H54 (cell line): Measurements from ENCODE around the gene CHST15.

Source experiments
- DNase-seq: peaks from one replicate; pipeline ENCODE4 v3.0.0; 2011; ENCODE audit warnings: low spot score, mixed read lengths; ENCODE audit not compliant: insufficient read length
- FAIRE-seq: peaks from 3 replicates; lab custom pipeline; 2011; peaks lifted over from hg19 to GRCh38; lab: Jason Lieb, UNC
- POLR2A ChIP-seq: IDR thresholded peaks from 2 replicates; pipeline ENCODE4 v1.6.1; 2011; ENCODE audit warnings: low read depth, mild to moderate bottlenecking, low read length

The CHST15 gene

GRCh38 chr10:123997013-123997412, 96.4 kb downstream of the CHST15 start:
- DNase-seq (no peak), FAIRE-seq (no peak)
- no peak for TF ChIP-seq POLR2A

- FAIRE-seq (no peak), DNase-seq (no peak)
- no peak for TF ChIP-seq POLR2A
Measured at GRCh38 chr10:123996302-123996701, 97.1 kb downstream of the CHST15 start.

- no peak for FAIRE-seq
- DNase-seq: peak; percentile 73
Measured at GRCh38 chr10:123995461-123996131, 97.8 kb downstream of the CHST15 start.

GRCh38 chr10:123995082-123995460, 98.3 kb downstream of the CHST15 start:
- TF ChIP-seq POLR2A: no peak
- DNase-seq (no peak), FAIRE-seq (no peak)

More at GRCh38 chr10:123995461-123996131, 97.8 kb downstream of the CHST15 start:
- no peak for TF ChIP-seq POLR2A

- TF ChIP-seq POLR2A: no peak
- DNase-seq: peak; percentile 90
- no peak for FAIRE-seq
Measured at GRCh38 chr10:123994417-123995081, 98.8 kb downstream of the CHST15 start.

- no peak for TF ChIP-seq POLR2A
- DNase-seq (no peak), FAIRE-seq (no peak)
Measured at GRCh38 chr10:123993534-123994416, 99.6 kb downstream of the CHST15 start.

GRCh38 chr10:123991611-123992570, 101.5 kb downstream of the CHST15 start:
- DNase-seq (no peak), FAIRE-seq (no peak)
- no peak for TF ChIP-seq POLR2A

GRCh38 chr10:123990889-123991288, 102.5 kb downstream of the CHST15 start:
- FAIRE-seq (no peak), DNase-seq (no peak)
- no peak for TF ChIP-seq POLR2A

- DNase-seq: no peak
- TF ChIP-seq POLR2A: no peak
- no peak for FAIRE-seq
Measured at GRCh38 chr10:123988694-123989093, 104.7 kb downstream of the CHST15 start.

GRCh38 chr10:123986736-123987135, 106.7 kb downstream of the CHST15 start:
- FAIRE-seq (no peak), DNase-seq (no peak)
- no peak for TF ChIP-seq POLR2A

GRCh38 chr10:123974406-123974805, 119.0 kb downstream of the CHST15 start:
- FAIRE-seq (no peak), DNase-seq (peak; percentile 19)
- TF ChIP-seq POLR2A: no peak

- FAIRE-seq: no peak
- no peak for DNase-seq
- no peak for TF ChIP-seq POLR2A
Measured at GRCh38 chr10:123972481-123973401, 120.7 kb downstream of the CHST15 start.

GRCh38 chr10:123970927-123971286, 122.5 kb downstream of the CHST15 start:
- no peak for TF ChIP-seq POLR2A
- DNase-seq: no peak
- FAIRE-seq: no peak
